HepG2 (cell line): ENCODE measurements around the gene ARL6IP4. TPM values are rescaled to one million over a fixed set of nuclear protein-coding genes. Genes with fewer than 3 reads are reported as not detected.

Experiments
- EP300 ChIP-seq, 3 experiments: sonication (generic) in 1 of 3; formaldehyde crosslinking in 1 of 3; IDR thresholded peaks; 2 replicates each; pipeline versions ENCODE4 v1.5.1 to v1.6.1; 2011 to 2020; ENCODE audit warnings: low read depth in 2 of 3, low read length in 2 of 3, borderline replicate concordance in 1 of 3, improper control_type of control experiment in 1 of 3, mild to moderate bottlenecking in 1 of 3, missing genetic modification reagents in 1 of 3, moderate library complexity in 1 of 3
- FLYWCH1 ChIP-seq: sonication (generic); formaldehyde crosslinking; IDR thresholded peaks from 2 replicates; pipeline ENCODE4 v1.8.1; 2023; ENCODE audit warnings: mild to moderate bottlenecking, missing genetic modification reagents
- FOXA3 ChIP-seq: IDR thresholded peaks from 2 replicates; pipeline ENCODE4 v1.6.1; 2016; ENCODE audit warnings: missing genetic modification reagents, missing compliant biosample characterization
- GMEB2 ChIP-seq: IDR thresholded peaks from 2 replicates; pipeline ENCODE4 v1.6.1; 2016; ENCODE audit warnings: missing biosample characterization, missing genetic modification reagents, low read depth
- HOXD1 ChIP-seq: sonication (generic); formaldehyde crosslinking; IDR thresholded peaks from 2 replicates; pipeline ENCODE4 v1.5.0; 2020; ENCODE audit warnings: missing genetic modification reagents
- IKZF5 ChIP-seq: IDR thresholded peaks from 2 replicates; pipeline ENCODE4 v1.6.1; 2018; ENCODE audit warnings: missing genetic modification reagents, mild to moderate bottlenecking, missing compliant biosample characterization
- MAFF ChIP-seq: IDR thresholded peaks from 2 replicates; pipeline ENCODE4 v1.6.1; 2011; ENCODE audit warnings: low read depth, low read length, improper control_type of control experiment
- MEIS1 ChIP-seq: sonication (generic); formaldehyde crosslinking; IDR thresholded peaks from 2 replicates; pipeline ENCODE4 v1.9.0; 2021; ENCODE audit warnings: mild to moderate bottlenecking, missing genetic modification reagents, moderate library complexity, borderline replicate concordance
- MNT ChIP-seq: fragments of 450-650 bp; IDR thresholded peaks from 2 replicates; pipeline ENCODE4 v1.6.1; 2016
- MXD1 ChIP-seq: sonication (generic); formaldehyde crosslinking; IDR thresholded peaks from 2 replicates; pipeline ENCODE4 v1.4.0; 2020; ENCODE audit warnings: mild to moderate bottlenecking, missing genetic modification reagents
- POLR2A ChIP-seq, 2 experiments: IDR thresholded peaks; 2 replicates each; pipeline ENCODE4 v1.6.1; 2011; ENCODE audit warnings: low read depth in 2 of 2, low read length in 2 of 2, mild to moderate bottlenecking in 1 of 2, moderate library complexity in 1 of 2; ENCODE audit not compliant: insufficient read depth in 1 of 2
- SALL2 ChIP-seq: sonication (generic); formaldehyde crosslinking; IDR thresholded peaks from 2 replicates; pipeline ENCODE4 v1.8.1; 2023; ENCODE audit warnings: mild to moderate bottlenecking, missing genetic modification reagents, inconsistent platforms
- WIZ ChIP-seq: sonication (generic); formaldehyde crosslinking; IDR thresholded peaks from 2 replicates; pipeline ENCODE4 v1.5.1; 2020; ENCODE audit warnings: mild to moderate bottlenecking, missing genetic modification reagents
- ZNF34 ChIP-seq: sonication (generic); formaldehyde crosslinking; IDR thresholded peaks from 2 replicates; pipeline ENCODE4 v1.4.0; 2020; ENCODE audit warnings: mild to moderate bottlenecking, missing genetic modification reagents, borderline replicate concordance
- ZNF496 ChIP-seq: sonication (generic); formaldehyde crosslinking; IDR thresholded peaks from 2 replicates; pipeline ENCODE4 v1.8.1; 2023; ENCODE audit warnings: mild to moderate bottlenecking, moderate library complexity, missing genetic modification reagents; ENCODE audit not compliant: insufficient replicate concordance
- ZNF782 ChIP-seq: sonication (generic); formaldehyde crosslinking; IDR thresholded peaks from 2 replicates; pipeline ENCODE4 v1.4.0; 2020; ENCODE audit warnings: missing genetic modification reagents, mild to moderate bottlenecking, borderline replicate concordance
- polyA plus RNA-seq, 8 experiments: library from polyadenylated mRNA; depleted of rRNA in 3 of 8; stranded (reverse) in 7 of 8; unstranded in 1 of 8; fragments of >200 nt; fragmentation: Illumina TruSeq in 4 of 8; extraction: Trizol in 4 of 8; gene quantifications; 2 replicates each; pipeline versions ENCODE4 v1.2.1 to v1.2.3, GENCODE V29; 2011 to 2016; ENCODE audit warnings: low read depth in 4 of 8, missing spikeins in 1 of 8, mixed read lengths in 1 of 8; ENCODE audit not compliant: insufficient read depth in 1 of 8
- total RNA-seq, 5 experiments: library from RNA; depleted of rRNA; stranded (reverse); fragments of >200 nt; fragmentation: Illumina TruSeq; extraction: Trizol; gene quantifications; 2 replicates each; pipeline ENCODE4 v1.2.3, GENCODE V29; 2016; ENCODE audit warnings: low read depth in 1 of 5
- TF ChIP-seq, protein P1 (sequence below): sonication (generic); formaldehyde crosslinking; IDR thresholded peaks from 2 replicates; pipeline ENCODE4 v1.9.0; 2021; ENCODE audit warnings: mild to moderate bottlenecking, missing genetic modification reagents

Gene ARL6IP4
- total and polyA plus RNA-seq, 2 of the 13 experiments (the other 11 are each of a cell fraction or from before 2014, with no cell fraction given), result 155 to 220 TPM

DNA sequence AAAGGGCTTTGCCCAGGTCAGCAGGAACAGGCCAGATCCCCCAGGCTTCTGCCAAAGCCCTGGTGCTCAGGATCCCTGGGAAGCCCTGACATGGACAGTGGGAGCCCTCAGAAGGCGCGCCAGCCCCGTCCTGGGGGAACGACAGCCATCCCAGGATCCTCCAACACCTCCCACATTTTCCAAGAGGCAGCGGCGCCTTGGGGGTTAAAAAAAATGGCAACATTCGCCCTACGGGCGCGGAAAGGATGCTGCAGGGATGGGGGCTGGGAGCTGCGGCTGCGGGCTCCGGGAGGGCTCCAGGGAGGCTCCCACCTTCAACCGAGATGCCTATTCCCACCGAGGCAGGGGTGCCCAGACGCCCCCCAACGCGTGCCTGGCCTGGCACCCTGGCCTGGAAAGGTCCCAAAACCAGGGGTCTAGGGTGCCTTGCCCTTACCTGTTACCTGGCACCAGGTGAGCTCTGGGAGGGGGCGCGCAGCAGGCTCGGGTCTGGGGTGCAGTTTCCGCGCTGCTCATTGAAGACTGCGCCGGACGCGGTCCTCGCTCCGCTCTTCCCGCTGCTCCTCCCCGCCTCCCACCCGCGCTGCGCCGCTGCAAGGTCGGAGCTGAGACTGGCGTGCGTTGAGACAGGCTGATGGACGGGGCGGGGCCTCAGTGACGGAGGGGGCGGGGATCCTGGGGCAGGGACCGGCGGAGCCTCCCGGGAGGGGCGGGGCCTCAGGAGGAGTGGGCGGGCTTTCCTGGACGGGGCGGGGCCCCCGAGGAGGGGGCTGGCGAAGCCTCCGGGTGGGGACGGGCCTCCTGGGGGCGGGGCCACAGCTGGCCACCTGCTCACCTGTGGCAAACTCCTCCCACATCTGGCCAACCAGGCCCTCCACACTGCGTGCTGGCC is 14.4 kb upstream of the ARL6IP4 start, which contains the start of gene ABCB9 (continued):
- TF ChIP-seq EP300 (IDR thresholded peaks at IDR 0.05; ENCODE audit: low read depth in 2 of 2, low read length in 2 of 2) (peak in 1 of 2 experiments; percentile 20; a peak in 1 of 4 replicates), EP300 (CRISPR knock-in tag; IDR thresholded peaks at IDR 0.05; ENCODE audit: borderline replicate concordance) (no peak), GMEB2 (CRISPR knock-in tag) (no peak), MNT (no peak), WIZ (CRISPR knock-in tag) (no peak), IKZF5 (CRISPR knock-in tag) (peak; percentile 69; the same call in 1 of the 2 replicates), MAFF (no peak), ZNF496 (CRISPR knock-in tag) (no peak), ZNF34 (CRISPR knock-in tag) (no peak), HOXD1 (no peak), MXD1 (CRISPR knock-in tag) (no peak), POLR2A (IDR thresholded peaks at IDR 0.05; ENCODE audit: insufficient read depth in 1 of 2, low read depth in 2 of 2, low read length in 2 of 2) (peak; percentile 40 to 80; a peak in 3 of 4 replicates), FLYWCH1 (CRISPR knock-in tag) (no peak), FOXA3 (CRISPR knock-in tag) (no peak), SALL2 (CRISPR knock-in tag) (0 out of 2 replicates have a peak, but pooled peaks have one; percentile 19), ZNF782 (CRISPR knock-in tag) (no peak), MEIS1 (0 out of 2 replicates have a peak, but pooled peaks have one; percentile 22)
- TF ChIP-seq, protein P1, sequence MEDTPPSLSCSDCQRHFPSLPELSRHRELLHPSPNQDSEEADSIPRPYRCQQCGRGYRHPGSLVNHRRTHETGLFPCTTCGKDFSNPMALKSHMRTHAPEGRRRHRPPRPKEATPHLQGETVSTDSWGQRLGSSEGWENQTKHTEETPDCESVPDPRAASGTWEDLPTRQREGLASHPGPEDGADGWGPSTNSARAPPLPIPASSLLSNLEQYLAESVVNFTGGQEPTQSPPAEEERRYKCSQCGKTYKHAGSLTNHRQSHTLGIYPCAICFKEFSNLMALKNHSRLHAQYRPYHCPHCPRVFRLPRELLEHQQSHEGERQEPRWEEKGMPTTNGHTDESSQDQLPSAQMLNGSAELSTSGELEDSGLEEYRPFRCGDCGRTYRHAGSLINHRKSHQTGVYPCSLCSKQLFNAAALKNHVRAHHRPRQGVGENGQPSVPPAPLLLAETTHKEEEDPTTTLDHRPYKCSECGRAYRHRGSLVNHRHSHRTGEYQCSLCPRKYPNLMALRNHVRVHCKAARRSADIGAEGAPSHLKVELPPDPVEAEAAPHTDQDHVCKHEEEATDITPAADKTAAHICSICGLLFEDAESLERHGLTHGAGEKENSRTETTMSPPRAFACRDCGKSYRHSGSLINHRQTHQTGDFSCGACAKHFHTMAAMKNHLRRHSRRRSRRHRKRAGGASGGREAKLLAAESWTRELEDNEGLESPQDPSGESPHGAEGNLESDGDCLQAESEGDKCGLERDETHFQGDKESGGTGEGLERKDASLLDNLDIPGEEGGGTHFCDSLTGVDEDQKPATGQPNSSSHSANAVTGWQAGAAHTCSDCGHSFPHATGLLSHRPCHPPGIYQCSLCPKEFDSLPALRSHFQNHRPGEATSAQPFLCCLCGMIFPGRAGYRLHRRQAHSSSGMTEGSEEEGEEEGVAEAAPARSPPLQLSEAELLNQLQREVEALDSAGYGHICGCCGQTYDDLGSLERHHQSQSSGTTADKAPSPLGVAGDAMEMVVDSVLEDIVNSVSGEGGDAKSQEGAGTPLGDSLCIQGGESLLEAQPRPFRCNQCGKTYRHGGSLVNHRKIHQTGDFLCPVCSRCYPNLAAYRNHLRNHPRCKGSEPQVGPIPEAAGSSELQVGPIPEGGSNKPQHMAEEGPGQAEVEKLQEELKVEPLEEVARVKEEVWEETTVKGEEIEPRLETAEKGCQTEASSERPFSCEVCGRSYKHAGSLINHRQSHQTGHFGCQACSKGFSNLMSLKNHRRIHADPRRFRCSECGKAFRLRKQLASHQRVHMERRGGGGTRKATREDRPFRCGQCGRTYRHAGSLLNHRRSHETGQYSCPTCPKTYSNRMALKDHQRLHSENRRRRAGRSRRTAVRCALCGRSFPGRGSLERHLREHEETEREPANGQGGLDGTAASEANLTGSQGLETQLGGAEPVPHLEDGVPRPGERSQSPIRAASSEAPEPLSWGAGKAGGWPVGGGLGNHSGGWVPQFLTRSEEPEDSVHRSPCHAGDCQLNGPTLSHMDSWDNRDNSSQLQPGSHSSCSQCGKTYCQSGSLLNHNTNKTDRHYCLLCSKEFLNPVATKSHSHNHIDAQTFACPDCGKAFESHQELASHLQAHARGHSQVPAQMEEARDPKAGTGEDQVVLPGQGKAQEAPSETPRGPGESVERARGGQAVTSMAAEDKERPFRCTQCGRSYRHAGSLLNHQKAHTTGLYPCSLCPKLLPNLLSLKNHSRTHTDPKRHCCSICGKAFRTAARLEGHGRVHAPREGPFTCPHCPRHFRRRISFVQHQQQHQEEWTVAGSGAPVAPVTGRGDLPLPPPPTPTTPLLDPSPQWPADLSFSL (CRISPR knock-in tag), result no peak
